ENCODE results near the gene RGS7.

GRCh38 chr1:240888787-240889048, 468.3 kb downstream of the RGS7 start:
- TF ChIP-seq POLR2A (IDR thresholded peaks at IDR 0.05) (no peak), CTCF (IDR thresholded peaks at IDR 0.05 in 4 of 5, conservative IDR thresholded peaks at IDR 0.05 in 1 of 5) (no peak)
